ENCODE data around the gene ACTN4. TPM values are rescaled to one million over a fixed set of nuclear protein-coding genes. Genes with fewer than 3 reads are reported as not detected.
A peak's percentile ranks its signal among the peaks of the same experiment; 100 is the strongest.

Gene ACTN4
- total RNA-seq, 1 donor from 2014 or later, result 127 TPM

DNA sequence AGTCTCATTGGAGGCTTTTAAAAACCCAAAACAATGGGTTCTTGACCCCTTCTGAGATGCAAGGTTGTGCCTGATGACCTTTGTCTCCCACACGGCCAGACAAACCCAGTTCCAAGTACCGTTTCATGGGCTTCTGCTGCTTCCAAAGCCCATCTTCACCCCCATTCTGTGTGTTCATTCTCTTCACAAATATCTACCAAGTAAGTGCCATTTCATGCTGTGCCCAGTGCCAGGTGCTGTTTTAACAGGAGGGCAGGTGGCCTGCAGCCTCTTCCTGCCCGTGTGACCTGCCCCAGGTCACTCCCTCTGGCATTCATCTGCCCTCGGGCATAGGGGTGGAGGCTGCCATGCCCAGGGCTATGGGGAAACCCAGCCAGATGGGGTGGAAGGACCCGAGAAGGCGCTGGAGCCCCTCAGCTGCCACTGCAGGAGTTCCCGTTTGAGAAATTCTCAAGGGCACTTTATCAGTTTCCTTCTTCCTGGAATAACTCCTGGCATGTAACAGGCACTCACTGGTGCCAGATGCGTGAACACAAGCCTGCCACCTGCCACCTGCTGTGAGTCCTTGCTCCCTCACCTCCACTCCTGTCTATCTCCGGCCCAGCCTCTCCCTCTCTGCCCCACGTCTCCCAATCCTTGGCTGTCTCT, 84.3 kb downstream of the ACTN4 start:
- Mint-ChIP-seq H3K9me3 (no peaks in the 10 kb centered on the region), H3K4me1 (peaks cover 7% of the 10 kb centered on the region), H3K27ac (no peak overlapping the region), H3K4me3 (peak overlapping the region; percentile 63), H3K27me3 (ENCODE audit: insufficient read depth, low read depth) (peaks cover 4% of the 10 kb centered on the region), H3K36me3 (peaks cover 6% of the 10 kb centered on the region)
- Histone ChIP-seq H3K27ac (no peak overlapping the region), H3F3A (ENCODE audit: low read depth) (peaks cover 26% of the 10 kb centered on the region), H3K4me3 (no peak overlapping the region), H3K27me3 (peaks cover 9% of the 10 kb centered on the region), H2AFZ (replicated peaks) (no peak overlapping the region), H3K9ac (no peak overlapping the region), H3K79me2 (ENCODE audit: low read depth) (no peaks in the 10 kb centered on the region), H3K9me3 (ENCODE audit: low read depth) (no peaks in the 10 kb centered on the region), H3K4me2 (no peak overlapping the region), H3K4me1 (peaks cover 7% of the 10 kb centered on the region), H3K36me3 (no peaks in the 10 kb centered on the region), H4K20me1 (ENCODE audit: low read depth) (peaks cover 15% of the 10 kb centered on the region)
- no peak for DNase-seq (ENCODE audit: low spot score)
- no peak for TF ChIP-seq EZH2 (IDR thresholded peaks at IDR 0.05)
- TF ChIP-seq, protein P1, sequence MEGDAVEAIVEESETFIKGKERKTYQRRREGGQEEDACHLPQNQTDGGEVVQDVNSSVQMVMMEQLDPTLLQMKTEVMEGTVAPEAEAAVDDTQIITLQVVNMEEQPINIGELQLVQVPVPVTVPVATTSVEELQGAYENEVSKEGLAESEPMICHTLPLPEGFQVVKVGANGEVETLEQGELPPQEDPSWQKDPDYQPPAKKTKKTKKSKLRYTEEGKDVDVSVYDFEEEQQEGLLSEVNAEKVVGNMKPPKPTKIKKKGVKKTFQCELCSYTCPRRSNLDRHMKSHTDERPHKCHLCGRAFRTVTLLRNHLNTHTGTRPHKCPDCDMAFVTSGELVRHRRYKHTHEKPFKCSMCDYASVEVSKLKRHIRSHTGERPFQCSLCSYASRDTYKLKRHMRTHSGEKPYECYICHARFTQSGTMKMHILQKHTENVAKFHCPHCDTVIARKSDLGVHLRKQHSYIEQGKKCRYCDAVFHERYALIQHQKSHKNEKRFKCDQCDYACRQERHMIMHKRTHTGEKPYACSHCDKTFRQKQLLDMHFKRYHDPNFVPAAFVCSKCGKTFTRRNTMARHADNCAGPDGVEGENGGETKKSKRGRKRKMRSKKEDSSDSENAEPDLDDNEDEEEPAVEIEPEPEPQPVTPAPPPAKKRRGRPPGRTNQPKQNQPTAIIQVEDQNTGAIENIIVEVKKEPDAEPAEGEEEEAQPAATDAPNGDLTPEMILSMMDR (IDR thresholded peaks at IDR 0.05), result no peak
- TF ChIP-seq EZH2phosphoT487 (IDR thresholded peaks at IDR 0.05), result no peak

DNA sequence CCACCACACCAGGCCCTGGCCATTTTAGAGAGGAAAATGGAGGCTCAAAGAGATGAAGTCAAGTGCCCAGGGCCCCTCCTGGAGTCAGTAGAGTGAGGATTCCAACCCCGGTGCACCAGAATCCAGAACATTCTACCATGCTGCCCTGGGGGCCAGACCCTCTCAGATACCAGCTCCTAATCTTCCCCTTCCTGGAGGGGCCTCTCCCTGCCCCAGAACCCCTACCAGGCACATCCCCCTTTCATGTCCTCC, 85.7 kb downstream of the ACTN4 start:
- no peaks in the 10 kb centered on the region for H3K9me3 Mint-ChIP-seq
- DNase-seq (ENCODE audit: low spot score), result no peak
- Histone ChIP-seq H3K4me3 (no peak overlapping the region), H4K20me1 (ENCODE audit: low read depth) (peaks cover 15% of the 10 kb centered on the region), H3K9ac (no peak overlapping the region), H3K9me3 (ENCODE audit: low read depth) (no peaks in the 10 kb centered on the region), H2AFZ (replicated peaks) (no peak overlapping the region), H3K27me3 (peaks cover 22% of the 10 kb centered on the region), H3K79me2 (ENCODE audit: low read depth) (no peaks in the 10 kb centered on the region), H3K27ac (no peak overlapping the region), H3K4me1 (peaks cover 12% of the 10 kb centered on the region), H3K36me3 (no peaks in the 10 kb centered on the region), H3F3A (ENCODE audit: low read depth) (peaks cover 26% of the 10 kb centered on the region), H3K4me2 (no peak overlapping the region)
- no peak overlapping the region for H3K4me3 Mint-ChIP-seq
- H3K27ac Mint-ChIP-seq, result no peak overlapping the region
- TF ChIP-seq EZH2 (IDR thresholded peaks at IDR 0.05) (no peak), EZH2phosphoT487 (IDR thresholded peaks at IDR 0.05) (no peak)
- TF ChIP-seq, protein P1 (IDR thresholded peaks at IDR 0.05), result no peak
- peaks cover 8% of the 10 kb centered on the region for H3K36me3 Mint-ChIP-seq
- peaks cover 11% of the 10 kb centered on the region for H3K27me3 Mint-ChIP-seq (ENCODE audit: insufficient read depth, low read depth)
- H3K4me1 Mint-ChIP-seq, result peaks cover 12% of the 10 kb centered on the region

DNA sequence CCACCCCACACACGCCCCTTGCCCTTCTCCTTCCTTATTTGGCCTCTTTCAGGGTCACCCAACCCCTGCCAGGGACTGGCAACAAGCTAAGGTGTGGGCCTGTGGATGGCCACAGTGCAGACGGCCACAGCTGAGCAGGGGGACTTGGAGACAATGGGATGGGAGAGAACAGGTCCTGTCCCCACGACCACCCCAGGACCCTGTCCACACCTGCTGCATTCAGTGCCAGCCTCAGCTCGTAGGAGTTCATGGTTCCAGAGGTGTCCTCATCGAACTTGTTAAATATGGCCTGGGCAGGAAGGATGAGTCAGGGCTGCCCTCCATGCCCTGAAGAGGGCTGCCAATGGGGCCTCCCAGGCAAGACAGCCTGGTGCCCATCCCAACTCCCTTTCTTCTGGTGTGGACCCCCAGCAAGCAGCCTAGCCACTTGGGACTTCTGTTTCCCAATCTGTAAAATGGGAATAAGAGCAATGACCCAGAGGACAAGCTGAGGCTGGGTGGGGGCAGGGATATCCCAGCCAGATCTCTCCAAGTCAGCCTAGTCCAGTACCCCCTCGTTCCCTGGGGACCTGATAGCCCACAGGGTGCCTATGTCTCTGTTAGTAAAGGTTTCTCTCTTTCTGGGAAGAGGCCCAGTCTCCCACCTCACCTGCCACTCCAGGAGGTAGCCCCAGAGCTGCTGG, 86.2 kb downstream of the ACTN4 start:
- Histone ChIP-seq H3K9me3 (ENCODE audit: low read depth) (no peaks in the 10 kb centered on the region), H3K79me2 (ENCODE audit: low read depth) (no peaks in the 10 kb centered on the region), H3K36me3 (no peaks in the 10 kb centered on the region), H4K20me1 (ENCODE audit: low read depth) (peaks cover 15% of the 10 kb centered on the region), H3K9ac (no peak overlapping the region), H3K4me1 (peaks cover 12% of the 10 kb centered on the region), H3K4me2 (no peak overlapping the region), H3K27ac (no peak overlapping the region), H3K4me3 (no peak overlapping the region), H3K27me3 (peaks cover 22% of the 10 kb centered on the region), H3F3A (ENCODE audit: low read depth) (peaks cover 26% of the 10 kb centered on the region), H2AFZ (replicated peaks) (no peak overlapping the region)
- Mint-ChIP-seq H3K27me3 (ENCODE audit: insufficient read depth, low read depth) (peaks cover 11% of the 10 kb centered on the region), H3K4me1 (peaks cover 12% of the 10 kb centered on the region), H3K4me3 (no peak overlapping the region), H3K9me3 (no peaks in the 10 kb centered on the region), H3K36me3 (peaks cover 8% of the 10 kb centered on the region), H3K27ac (no peak overlapping the region)
- DNase-seq (ENCODE audit: low spot score), result no peak
- TF ChIP-seq, protein P1 (IDR thresholded peaks at IDR 0.05), result no peak
- TF ChIP-seq EZH2 (IDR thresholded peaks at IDR 0.05) (no peak), EZH2phosphoT487 (IDR thresholded peaks at IDR 0.05) (no peak)

All from neural progenitor cell (in vitro differentiated cells).